ENCODE data around the gene PA2G4.
"Not testable (repeated sequence)": the region's sequence is repeated elsewhere in the genome, so short reads cannot be mapped to it uniquely, and the experiment has no call there.

PA2G4 gene

DNA sequence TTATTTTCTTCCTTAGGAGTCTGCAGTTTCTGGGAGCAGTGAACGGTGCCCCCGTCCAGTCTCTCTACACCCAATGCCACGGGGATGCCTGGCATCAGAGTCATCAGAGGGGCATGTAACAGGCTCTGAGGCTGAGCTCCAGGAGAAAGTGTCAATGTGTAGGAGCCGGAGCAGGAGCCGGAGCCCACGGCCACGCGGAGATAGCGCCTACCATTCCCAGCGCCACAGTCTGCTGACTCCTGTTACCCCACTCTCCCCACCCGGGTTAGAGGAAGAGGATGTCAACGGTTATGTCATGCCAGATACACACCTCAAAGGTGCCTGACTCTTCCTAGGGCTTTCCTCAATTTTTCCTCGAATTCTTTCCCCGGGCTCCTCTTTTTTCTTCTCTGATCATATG is 3.3 kb upstream of the PA2G4 start:
- DNase-seq (ENCODE audit: low read depth), result no peak

DNA sequence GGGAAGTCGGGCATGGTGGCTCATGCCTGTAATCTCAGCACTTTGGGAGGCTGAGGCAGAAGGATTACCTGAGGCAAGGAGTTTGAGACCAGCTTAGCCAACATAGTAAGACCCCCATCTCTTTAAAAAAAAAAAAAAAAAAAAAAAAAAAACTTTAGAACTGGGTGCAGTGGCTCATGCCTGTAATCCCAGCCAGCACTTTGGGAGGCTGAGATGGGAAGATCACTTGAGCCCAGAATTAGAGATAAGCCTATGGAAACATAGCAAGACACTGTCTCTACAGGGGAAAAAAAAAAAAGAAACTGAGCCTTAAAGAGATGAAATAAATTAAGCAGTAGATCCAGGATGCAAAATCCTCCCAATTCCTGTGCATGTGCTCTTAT is 1.7 kb upstream of the PA2G4 start:
- DNase-seq (ENCODE audit: low read depth), result no peak

DNA sequence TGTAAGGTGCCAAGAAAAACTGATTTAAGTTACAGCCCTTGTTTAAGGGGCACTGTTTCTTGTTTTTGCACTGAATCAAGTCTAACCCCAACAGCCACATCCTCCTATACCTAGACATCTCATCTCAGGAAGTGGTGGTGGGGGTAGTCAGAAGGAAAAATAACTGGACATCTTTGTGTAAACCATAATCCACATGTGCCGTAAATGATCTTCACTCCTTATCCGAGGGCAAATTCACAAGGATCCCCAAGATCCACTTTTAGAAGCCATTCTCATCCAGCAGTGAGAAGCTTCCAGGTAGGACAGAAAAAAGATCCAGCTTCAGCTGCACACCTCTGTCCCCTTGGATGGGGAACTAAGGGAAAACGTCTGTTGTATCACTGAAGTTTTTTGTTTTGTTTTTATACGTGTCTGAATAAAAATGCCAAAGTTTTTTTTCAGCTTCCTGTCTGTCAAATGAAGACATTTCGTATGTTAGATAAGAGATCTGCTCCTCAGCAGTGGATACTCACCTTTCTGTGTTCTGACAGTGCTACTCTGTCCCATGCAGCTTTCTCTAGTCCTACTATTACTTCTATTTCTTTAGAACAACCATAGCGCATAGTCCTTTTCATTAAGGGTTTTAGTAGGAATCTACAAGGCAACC is 1.2 kb upstream of the PA2G4 start:
- no peak for DNase-seq (ENCODE audit: low read depth)

DNA sequence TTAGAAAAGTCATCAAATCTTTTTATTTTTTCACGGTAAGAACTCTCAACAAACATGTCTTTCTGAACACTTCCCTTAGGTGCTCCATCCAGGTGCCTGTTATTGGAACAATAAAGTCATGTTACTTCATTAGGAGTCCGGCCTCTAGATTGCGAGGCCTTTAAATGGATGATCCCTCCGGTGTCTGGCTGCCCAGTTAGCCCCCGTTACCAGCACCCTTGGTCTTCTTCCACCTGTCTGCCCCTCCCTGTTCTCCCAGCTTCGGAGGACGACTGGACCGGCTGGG is 593 bp upstream of the PA2G4 start:
- DNase-seq (ENCODE audit: low read depth), result no peak

DNA sequence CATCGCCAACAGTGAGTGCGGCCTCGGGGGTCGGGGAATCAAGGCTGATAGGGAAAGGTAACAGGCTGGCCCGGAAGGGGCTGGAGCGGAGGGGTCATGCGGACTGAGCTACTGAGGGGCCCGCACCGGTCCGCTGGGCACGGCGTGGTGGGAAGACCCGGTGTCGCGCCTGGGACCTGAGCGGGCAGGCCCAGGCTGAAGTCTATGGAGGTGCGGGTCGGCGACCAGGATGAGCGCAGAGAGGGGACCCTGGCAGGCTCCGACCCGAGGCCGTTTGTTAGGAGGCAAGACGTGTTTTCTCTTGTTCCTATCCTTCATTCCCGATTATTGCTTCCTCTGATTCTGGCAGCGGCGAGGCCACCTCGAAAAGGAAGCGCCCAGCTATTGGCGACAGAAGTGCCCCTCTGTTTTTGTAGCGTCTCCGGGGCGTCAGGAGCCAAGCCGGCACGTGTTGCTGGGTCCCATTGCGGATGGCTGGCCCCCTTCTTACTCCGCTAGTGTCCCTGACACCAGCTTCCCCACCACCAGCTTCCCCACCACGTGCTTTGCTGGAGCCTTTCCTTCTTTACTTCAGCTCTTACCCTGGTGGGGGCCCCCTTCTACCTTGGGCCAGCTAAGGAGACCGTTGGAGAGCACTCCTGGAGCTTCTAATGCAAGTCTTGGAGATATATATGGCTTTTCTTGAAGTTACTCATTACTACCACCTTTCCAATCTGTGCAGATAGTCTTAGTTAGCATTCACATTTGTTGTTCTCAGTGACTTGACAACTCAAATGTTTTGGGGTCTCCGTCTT is 653 bp downstream of the PA2G4 start:
- no peak for DNase-seq (ENCODE audit: low read depth)

DNA sequence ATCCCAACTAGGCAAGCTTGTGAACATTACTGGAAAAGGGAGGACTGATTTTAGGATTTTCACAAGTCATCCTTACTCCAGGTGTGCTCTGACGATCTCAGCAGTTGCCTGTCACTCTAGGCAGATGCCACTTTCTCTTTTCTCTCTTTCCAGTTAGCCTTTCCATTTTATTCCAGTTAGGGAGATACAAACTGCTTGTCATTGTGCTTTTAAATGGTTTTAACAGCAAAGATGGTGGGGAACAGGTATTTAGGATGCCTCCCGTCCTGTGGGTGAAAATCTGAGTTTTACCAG is 1.2 kb downstream of the PA2G4 start:
- no peak for DNase-seq (ENCODE audit: low read depth)

DNA sequence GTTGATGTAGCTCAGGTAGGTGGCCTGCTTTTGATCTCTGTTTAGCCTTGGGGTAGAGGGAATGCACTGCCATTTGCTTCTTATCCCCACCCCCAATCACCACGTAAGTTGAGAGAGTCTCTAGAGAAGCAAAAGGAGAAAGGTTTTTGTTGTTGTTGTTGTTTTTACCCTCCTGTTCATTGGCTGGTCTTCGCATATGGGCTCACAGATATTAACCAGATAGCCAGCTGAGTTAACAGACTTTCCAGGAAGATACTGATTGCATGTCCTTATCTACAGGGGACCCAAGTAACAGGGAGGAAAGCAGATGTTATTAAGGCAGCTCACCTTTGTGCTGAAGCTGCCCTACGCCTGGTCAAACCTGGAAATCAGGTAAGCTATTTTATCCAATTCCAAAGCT is 2.9 kb downstream of the PA2G4 start:
- no peak for DNase-seq (ENCODE audit: low read depth)

DNA sequence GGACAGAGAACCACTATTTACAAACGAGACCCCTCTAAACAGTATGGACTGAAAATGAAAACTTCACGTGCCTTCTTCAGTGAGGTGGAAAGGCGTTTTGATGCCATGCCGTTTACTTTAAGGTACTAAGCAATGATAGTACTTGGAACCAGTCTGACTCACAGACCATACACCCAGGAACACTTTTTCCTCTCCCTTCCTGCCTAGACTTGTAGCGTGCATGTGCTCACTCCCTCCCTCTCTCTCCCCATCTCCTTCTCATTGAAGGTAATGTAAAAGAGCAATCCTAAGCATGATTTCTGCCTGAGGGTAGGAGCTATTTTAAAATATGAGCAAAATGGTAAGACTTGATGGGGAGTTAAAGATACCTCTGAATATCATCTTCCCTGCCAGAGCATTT is 6.2 kb downstream of the PA2G4 start:
- DNase-seq (ENCODE audit: low read depth), result no peak

DNA sequence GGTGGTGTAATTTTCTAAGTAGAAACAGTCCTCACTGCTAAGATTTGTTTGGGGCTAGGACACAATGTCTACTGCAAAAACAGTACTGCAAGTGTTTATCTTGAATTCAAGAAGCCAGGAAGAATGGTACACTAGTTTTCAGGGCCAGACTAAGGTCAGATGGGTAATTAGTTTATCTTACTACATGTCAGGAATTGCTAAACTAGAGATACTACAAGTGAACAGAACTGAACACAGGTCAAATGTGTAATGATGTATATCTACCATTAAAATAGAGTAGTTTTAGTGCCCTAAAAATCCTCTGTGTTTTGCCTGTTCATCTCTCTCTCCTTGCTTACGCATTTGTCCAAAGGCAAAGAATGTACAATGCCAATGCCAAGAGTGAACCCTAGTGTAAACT is 9.7 kb downstream of the PA2G4 start:
- DNase-seq (ENCODE audit: low read depth), result no peak

DNA sequence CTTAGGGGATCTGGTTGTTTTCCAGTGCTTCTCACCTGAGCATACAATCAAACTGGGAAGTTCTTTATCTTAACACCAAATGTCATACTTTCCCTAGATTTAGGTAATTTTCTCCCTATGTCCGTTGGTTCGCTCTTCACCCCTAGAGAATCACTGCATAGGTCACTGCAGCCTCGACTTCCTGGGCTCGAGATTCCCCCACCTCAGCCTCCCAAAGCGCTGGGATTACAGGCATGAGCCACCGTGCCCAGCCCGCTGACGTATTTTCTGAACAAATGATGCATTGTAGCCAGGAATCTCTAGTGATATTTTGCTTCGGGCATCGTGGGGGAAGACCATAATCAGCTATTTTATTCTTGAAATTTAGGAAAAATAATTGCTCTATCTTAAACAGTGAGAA is 11.0 kb downstream of the PA2G4 start:
- DNase-seq (ENCODE audit: low read depth), result no peak

DNA sequence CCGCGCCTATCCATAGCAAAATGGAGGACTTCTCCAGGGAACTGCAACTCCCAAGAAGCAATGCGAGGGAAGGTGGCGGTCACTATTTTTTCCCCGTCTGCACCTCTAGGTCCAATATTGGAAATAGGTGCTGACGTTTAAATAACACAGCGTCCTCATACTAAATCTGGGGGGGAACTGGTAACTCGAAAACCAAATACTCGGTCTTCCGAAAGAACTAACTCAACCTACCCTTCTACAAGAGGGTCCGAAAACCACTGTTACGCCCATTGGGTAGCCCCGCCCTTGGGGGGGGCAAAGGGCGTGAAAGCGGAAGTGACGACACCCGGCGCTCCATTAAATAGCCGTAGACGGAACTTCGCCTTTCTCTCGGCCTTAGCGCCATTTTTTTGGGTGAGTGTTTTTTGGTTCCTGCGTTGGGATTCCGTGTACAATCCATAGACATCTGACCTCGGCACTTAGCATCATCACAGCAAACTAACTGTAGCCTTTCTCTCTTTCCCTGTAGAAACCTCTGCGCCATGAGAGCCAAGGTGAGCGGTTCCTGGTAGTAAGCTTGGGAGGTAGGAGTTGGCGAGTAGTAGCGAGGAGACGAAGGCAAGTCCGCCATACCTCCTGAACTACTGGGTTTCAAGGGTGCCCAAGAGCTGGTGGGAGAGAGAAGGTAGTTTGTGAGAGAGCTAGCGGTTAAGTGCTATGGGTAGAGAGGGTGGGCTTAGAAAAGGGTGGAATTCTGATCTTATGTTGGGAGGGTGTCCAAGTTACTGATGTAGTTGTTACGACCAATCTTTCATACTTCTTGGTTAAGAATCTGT is 12.1 kb downstream of the PA2G4 start, which contains the start of gene RPL41:
TSS of gene RPL41 (plus strand) at position 367 of the 815 bp plus-strand sequence.
- peak; percentile 81 for DNase-seq (ENCODE audit: low read depth)

DNA sequence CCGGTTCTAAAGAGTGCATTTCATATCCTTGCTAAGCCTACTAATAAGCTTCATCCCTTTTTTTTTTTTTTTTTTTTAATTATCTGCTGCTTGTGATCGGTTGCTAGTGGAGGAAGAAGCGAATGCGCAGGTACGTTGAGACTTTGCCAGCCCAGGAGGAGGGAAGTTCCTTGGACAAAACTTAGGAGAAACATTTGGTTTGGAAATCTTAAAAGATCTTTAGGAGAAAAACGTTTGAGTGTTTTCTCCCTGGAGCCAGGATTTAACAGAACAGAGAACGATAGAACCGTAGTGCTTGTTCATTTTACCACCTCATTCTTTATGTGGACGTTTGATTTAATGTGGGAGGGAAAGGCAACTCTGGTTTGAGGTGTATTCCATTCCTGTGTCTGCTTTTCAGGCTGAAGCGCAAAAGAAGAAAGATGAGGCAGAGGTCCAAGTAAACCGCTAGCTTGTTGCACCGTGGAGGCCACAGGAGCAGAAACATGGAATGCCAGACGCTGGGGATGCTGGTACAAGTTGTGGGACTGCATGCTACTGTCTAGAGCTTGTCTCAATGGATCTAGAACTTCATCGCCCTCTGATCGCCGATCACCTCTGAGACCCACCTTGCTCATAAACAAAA is 12.8 kb downstream of the PA2G4 start:
- not testable (repeated sequence) for DNase-seq (ENCODE audit: low read depth)

DNA sequence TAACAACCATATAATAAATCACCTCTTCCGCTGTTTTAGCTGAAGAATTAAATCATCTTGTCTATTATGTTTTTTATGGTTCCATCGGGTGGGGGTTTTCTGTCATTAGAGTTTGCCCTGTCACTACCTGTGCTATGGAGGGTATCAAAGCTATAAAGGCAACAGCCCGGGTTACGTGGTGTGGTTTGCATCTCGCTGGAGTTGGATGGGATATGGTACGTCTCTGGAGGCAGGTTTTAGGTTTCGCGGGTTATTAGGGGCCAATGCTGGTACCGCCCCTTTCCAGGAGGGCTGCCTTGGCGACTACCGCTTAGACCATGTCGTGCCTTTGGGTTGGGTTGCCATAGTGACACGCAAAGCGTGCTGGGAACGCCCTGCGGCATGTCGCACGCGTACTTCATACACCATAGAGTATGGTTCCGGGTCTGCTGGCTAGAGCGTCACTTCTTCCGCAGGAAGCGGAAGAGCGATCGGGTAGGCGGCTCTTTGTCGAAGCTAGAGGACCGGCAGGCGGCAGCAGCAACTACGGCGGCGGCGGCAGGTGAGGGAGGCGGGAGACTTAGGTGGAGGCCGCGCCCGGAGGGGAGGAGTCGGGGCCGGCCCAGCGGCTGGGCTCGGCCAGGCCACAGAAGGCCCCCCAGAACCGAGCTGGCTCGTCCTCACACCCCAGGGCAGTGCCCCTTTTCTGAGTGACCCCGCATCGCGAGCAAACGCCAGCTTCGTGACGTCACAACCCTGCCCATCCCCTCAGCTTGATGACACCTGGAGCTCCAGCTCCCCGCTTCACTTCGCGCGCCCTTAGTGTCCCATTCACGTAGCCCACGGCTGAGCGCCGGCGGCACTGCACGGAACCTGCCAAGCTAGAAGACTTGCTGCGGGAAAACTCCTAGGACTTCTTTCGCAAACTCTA is 13.7 kb downstream of the PA2G4 start, which contains the start of gene ZC3H10:
TSS of gene ZC3H10 (plus strand) at position 489 of the 910 bp plus-strand sequence. CDS start 2,297 bp downstream, outside the sequence.
- peak; percentile 98 for DNase-seq (ENCODE audit: low read depth)

DNA sequence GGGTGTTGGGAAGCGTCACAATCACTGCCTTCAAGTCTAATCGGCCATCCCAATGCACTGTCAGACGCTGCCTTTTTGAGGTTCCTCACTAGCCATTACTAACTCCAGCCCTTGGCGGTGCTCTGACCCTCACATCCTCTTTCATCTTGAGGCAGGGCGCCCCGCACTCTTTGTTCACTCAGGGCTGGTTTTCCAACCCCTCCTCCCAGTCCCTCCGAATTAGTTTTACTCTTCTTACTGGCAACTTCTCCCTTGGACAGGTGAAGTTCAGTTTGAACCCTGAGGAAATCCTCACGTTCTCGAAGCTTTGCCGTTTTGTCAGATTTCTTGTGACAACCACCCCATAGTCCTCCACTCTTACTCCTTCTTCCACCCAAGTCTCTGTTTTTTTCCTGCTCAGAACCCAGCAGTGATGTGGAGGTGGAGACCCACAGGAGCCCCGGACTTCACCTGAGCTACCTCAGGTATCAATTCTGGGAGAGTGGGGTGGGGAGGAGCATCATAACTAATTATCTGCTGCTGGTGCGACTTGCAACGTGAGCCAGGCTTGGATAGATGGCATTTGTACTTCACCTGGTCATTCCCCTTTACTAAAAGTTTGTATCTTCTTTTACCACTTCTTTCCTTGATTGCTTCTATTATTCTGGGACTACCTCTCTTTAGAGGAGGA is 14.5 kb downstream of the PA2G4 start:
- no peak for DNase-seq (ENCODE audit: low read depth)

DNA sequence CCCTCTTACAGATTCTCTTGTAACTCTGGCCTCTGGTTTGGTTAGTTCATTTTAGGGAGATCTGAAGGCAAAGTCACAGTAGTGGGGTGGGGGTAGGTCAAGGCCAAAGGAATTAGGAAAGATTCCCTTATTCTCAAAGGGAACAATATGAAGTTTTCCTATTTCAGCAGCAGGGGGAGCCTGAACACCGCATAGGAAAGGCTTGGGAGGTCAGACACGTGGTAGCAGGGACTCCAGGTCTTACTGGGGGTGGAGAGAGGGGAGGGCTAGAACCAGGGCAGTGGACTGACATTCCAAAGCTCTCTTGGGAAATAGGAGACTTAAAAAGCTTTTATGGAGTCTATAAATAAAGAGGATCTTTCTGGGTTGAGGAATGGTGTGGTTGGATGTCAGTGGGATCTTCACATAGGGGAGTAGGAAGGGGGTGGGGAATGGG is 15.0 kb downstream of the PA2G4 start:
- DNase-seq (ENCODE audit: low read depth), result peak; percentile 32

DNA sequence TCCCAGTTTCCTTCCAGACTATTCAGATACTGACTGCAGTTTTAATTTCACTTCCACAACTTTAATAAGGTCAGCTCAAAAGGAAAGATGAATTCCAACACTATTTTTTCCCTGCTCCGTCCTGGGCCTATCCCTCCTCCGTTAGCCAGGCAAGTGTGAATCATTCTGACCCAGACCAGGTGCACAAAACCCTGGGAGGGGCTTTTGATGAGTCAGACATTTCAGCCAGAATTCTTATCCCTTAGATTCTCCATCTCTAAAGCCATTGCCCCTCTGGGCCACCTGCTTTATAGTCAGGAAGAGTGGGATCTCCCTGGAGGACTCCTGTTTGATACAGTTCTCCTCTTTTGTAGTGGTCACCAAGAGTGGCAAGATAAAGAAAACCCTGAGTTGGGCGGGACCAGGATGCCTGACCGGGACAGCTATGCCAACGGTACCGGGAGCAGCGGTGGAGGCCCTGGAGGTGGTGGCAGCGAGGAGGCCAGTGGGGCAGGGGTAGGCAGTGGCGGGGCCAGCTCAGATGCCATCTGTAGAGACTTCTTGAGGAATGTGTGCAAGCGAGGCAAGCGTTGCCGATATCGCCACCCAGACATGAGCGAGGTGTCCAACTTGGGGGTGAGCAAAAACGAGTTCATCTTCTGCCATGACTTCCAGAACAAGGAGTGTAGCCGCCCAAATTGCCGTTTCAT is 15.9 kb downstream of the PA2G4 start:
- DNase-seq (ENCODE audit: low read depth), result no peak

DNA sequence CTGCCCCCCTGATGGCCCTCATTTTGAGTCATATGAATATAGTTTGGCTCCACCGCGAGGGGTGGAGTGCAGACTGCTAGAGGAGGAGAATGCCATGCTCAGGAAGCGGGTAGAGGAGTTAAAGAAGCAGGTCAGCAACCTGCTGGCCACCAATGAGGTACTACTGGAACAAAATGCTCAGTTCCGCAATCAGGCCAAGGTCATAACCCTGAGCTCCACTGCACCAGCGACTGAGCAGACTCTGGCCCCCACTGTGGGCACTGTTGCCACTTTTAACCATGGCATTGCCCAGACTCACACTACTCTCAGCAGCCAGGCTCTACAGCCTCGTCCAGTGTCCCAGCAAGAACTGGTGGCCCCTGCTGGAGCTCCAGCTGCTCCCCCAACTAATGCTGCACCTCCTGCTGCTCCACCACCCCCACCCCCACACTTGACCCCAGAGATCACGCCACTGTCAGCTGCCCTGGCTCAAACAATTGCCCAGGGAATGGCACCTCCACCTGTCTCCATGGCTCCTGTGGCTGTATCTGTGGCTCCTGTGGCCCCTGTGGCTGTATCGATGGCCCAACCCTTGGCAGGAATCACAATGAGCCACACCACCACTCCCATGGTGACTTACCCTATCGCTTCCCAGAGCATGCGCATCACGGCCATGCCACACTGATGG is 17.0 kb downstream of the PA2G4 start:
- DNase-seq (ENCODE audit: low read depth), result no peak

DNA sequence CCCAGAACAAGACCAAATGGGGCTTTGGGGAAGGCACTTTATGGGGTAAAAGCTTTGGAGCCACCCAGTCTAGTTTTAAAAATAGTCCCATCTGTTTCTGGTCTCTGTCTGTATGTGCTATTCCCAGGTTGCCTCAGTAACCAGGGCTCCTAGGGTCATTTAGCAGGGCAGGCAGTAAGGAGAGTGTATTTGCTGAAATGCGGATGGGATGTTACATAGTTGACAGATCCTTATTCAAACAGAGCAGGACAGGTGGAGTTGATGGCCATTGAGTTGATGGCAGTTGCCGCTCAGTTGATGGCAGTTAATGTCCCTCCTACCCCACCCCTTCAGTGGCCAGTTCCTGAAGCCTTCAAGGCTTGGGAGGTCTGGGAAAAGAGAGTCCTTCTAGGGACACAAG is 18.3 kb downstream of the PA2G4 start:
- no peak for DNase-seq (ENCODE audit: low read depth)

DNA sequence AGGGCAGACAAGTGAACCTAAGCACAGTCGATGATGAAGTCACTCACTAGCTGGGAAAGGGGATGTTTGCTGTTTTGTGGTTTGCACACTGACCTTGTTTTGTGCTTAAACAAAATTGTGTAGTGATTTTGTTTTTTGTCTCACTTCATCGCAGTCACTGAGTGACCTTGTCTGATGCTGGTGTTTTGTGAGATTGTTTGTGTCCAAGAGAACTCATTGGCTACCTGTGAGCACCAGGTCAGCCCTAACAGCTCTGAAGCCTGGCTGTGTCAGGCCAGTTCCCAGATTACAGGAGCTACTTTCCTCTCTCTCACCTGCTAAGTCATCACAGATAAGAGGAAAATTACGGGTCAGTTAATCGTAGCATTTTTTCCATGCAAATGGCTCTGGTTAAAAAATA is 19.8 kb downstream of the PA2G4 start:
- no peak for DNase-seq (ENCODE audit: low read depth)

DNA sequence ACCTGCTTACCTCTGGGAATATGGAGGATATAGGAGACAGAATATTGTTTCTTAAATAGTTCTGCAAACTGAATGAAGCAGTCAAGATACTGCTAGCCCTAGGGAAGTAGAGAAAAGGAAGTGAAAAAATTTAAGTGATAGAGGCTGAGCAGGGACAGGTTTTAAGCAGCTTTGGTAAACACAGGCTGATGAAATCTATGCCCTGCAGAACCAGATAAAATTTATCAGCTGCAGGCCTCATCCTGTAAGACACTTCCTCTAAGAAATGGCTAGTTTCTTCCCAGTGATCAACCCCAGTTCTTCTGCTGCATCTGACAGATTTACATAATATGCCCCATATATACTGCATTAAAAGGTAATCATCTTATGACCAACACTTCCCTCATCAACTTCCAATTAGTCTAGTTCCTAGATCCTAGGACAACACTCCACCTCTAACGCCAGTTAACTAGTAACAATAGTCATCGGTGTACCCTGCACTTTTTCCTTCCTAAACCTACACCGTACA is 22.4 kb downstream of the PA2G4 start:
- DNase-seq (ENCODE audit: low read depth), result no peak

Measured in T-helper 22 cell (primary cell).